Measurements from ENCODE around the gene PRR9. TPM values are rescaled to one million over a fixed set of nuclear protein-coding genes. Genes with fewer than 3 reads are reported as not detected.
A peak's percentile ranks its signal among the peaks of the same experiment; 100 is the strongest.

The PRR9 gene
- total RNA-seq, 1 donor from 2014 or later = not detected

DNA sequence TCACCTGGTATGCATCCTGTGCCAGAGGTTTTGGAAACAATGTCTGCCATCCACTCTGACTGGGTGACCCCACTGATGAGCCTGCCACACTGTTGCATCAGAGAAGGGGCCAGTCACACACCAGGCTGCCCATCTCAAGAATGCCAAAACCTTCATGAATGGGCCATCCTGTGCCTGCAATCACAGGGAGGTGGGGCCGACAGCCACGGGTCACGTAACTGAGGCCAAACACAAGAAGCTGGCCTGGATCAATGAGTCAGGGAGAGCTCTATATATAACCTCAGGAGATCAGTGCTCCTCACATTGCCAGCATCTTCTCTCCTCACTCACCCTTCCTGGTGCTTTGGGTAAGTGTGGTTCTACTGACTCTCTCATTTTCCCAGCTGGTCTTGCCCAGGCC is 42.0 kb downstream of the PRR9 start, which contains the start of gene LORICRIN:
TSS of gene LORICRIN (plus strand) at position 301 of the 400 bp plus-strand sequence. CDS start 1,263 bp downstream, outside the sequence.
- no peaks in the 10 kb centered on the region for H4K20me1 ChIP-seq (ENCODE audit: low read depth)
- no peaks in the 10 kb centered on the region for H3K36me3 ChIP-seq
- no peak within 1 kb of the TSS for H3K27ac ChIP-seq
- no peaks in the 10 kb centered on the region for H3K36me3 Mint-ChIP-seq
- H2AFZ ChIP-seq (replicated peaks) = no peak within 1 kb of the TSS
- H3K27me3 Mint-ChIP-seq (ENCODE audit: insufficient read depth, low read depth) = peaks cover 49% of the 10 kb centered on the region
- peak within 1 kb of the TSS; percentile 77 for H3K4me3 Mint-ChIP-seq
- DNase-seq (ENCODE audit: low spot score) = no peak
- H3K4me3 ChIP-seq = no peak within 1 kb of the TSS
- H3K4me2 ChIP-seq = no peak within 1 kb of the TSS
- no peak for TF ChIP-seq CTCF (IDR thresholded peaks at IDR 0.05)
- no peak for TF ChIP-seq EZH2 (IDR thresholded peaks at IDR 0.05)
- no peak for TF ChIP-seq EZH2phosphoT487 (IDR thresholded peaks at IDR 0.05)
- peaks cover 8% of the 10 kb centered on the region for H3K4me1 Mint-ChIP-seq
- no peaks in the 10 kb centered on the region for H3K9me3 ChIP-seq (ENCODE audit: low read depth)
- no peaks in the 10 kb centered on the region for H3K79me2 ChIP-seq (ENCODE audit: low read depth)
- H3K4me1 ChIP-seq = no peaks in the 10 kb centered on the region
- no peak within 1 kb of the TSS for H3K9ac ChIP-seq
- no peak within 1 kb of the TSS for H3K27ac Mint-ChIP-seq
- H3F3A ChIP-seq (ENCODE audit: low read depth) = no peaks in the 10 kb centered on the region
- H3K9me3 Mint-ChIP-seq = peaks cover 12% of the 10 kb centered on the region
- H3K27me3 ChIP-seq = no peaks in the 10 kb centered on the region

- no peak overlapping the region for H3K9ac ChIP-seq
- TF ChIP-seq EZH2 (IDR thresholded peaks at IDR 0.05) (no peak), CTCF (IDR thresholded peaks at IDR 0.05) (no peak), EZH2phosphoT487 (IDR thresholded peaks at IDR 0.05) (no peak)
- peak overlapping the region; percentile 77 for H3K4me3 Mint-ChIP-seq
- H3K36me3 ChIP-seq = no peaks in the 10 kb centered on the region
- DNase-seq (ENCODE audit: low spot score) = no peak
- H4K20me1 ChIP-seq (ENCODE audit: low read depth) = no peaks in the 10 kb centered on the region
- H3F3A ChIP-seq (ENCODE audit: low read depth) = no peaks in the 10 kb centered on the region
- H3K79me2 ChIP-seq (ENCODE audit: low read depth) = no peaks in the 10 kb centered on the region
- no peak overlapping the region for H3K27ac Mint-ChIP-seq
- no peaks in the 10 kb centered on the region for H3K4me1 ChIP-seq
- H3K27ac ChIP-seq = no peak overlapping the region
- peaks cover 5% of the 10 kb centered on the region for H3K9me3 ChIP-seq (ENCODE audit: low read depth)
- no peaks in the 10 kb centered on the region for H3K36me3 Mint-ChIP-seq
- no peaks in the 10 kb centered on the region for H3K27me3 ChIP-seq
- peaks cover 12% of the 10 kb centered on the region for H3K9me3 Mint-ChIP-seq
- no peak overlapping the region for H3K4me2 ChIP-seq
- H3K4me3 ChIP-seq = no peak overlapping the region
- no peak overlapping the region for H2AFZ ChIP-seq (replicated peaks)
- peaks cover 45% of the 10 kb centered on the region for H3K27me3 Mint-ChIP-seq (ENCODE audit: insufficient read depth, low read depth)
- H3K4me1 Mint-ChIP-seq = peaks cover 8% of the 10 kb centered on the region
Measured at GRCh38 chr1:153260585-153261280, 43.3 kb downstream of the PRR9 start.

GRCh38 chr1:153261281-153262069 is 44.1 kb downstream of the PRR9 start:
- no peak overlapping the region for H3K27ac ChIP-seq

More at GRCh38 chr1:153261281-153262069, 44.1 kb downstream of the PRR9 start:
- Histone ChIP-seq H3K4me3 (no peak overlapping the region), H3K4me1 (no peaks in the 10 kb centered on the region), H3K79me2 (ENCODE audit: low read depth) (no peaks in the 10 kb centered on the region), H3K36me3 (no peaks in the 10 kb centered on the region), H3K27me3 (no peaks in the 10 kb centered on the region), H3F3A (ENCODE audit: low read depth) (no peaks in the 10 kb centered on the region), H2AFZ (replicated peaks) (no peak overlapping the region), H4K20me1 (ENCODE audit: low read depth) (no peaks in the 10 kb centered on the region), H3K9ac (no peak overlapping the region), H3K9me3 (ENCODE audit: low read depth) (peaks cover 5% of the 10 kb centered on the region), H3K4me2 (no peak overlapping the region)
- no peak for TF ChIP-seq EZH2phosphoT487 (IDR thresholded peaks at IDR 0.05)
- TF ChIP-seq CTCF (IDR thresholded peaks at IDR 0.05) = no peak
- TF ChIP-seq EZH2 (IDR thresholded peaks at IDR 0.05) = no peak
- no peaks in the 10 kb centered on the region for H3K36me3 Mint-ChIP-seq
- peaks cover 40% of the 10 kb centered on the region for H3K27me3 Mint-ChIP-seq (ENCODE audit: insufficient read depth, low read depth)
- H3K9me3 Mint-ChIP-seq = peaks cover 12% of the 10 kb centered on the region
- H3K4me3 Mint-ChIP-seq = peak overlapping the region; percentile 82
- DNase-seq (ENCODE audit: low spot score) = no peak
- peaks cover 8% of the 10 kb centered on the region for H3K4me1 Mint-ChIP-seq
- H3K27ac Mint-ChIP-seq = no peak overlapping the region
